Cardiac septum (tissue), 1 donor: Measurements from ENCODE around the gene RDH5. TPM values are rescaled to one million over a fixed set of nuclear protein-coding genes. Genes with fewer than 3 reads are reported as not detected.

Experiments used
- DNase-seq: peaks from one replicate; pipeline ENCODE4 v3.0.0-alpha.2; 2020; ENCODE audit warnings: low spot score
- intact Hi-C: fragments of 100-400 bp; cut with DNase I; formaldehyde crosslinking; loops from one replicate; pipeline ENCODE4 v1.14.0; 2022
- total RNA-seq: library from RNA; stranded (reverse); fragmentation: NEBNext Ultra II Directional; extraction: Animal tissue kit (Norgen Biotek cat#: 25700); gene quantifications from one replicate; pipeline ENCODE4 v1.2.1, GENCODE V29; 2021
- donor health status: DM: no; HTN: no; CAD: no.

Gene RDH5
- total RNA-seq, 1 donor from 2014 or later = 26.3 TPM

GRCh38 chr12:55765736-55766290 is 45.6 kb downstream of the RDH5 start:
- DNase-seq = no peak
- intact Hi-C loops = no loop called here

DNA sequence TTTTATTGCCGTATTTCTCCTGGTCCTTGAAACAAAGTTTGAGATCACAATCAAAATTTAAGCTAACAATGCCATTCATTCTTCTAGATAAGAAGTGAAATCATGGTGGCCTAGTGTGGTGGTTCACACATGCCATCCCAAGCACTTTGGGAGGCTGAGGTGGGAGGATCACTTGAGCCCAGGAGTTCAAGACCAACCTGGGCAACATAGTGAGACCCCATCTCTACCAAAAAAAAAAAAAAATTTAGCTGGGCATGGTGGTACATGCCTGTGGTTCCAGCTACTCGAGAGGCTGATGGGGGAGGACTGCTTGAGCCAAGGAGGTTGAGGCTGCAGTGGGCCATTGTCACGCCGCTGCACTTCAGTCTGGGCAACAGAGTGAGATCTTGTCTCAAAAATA is 47.0 kb downstream of the RDH5 start:
- intact Hi-C loops = no loop called here
- DNase-seq = no peak

DNA sequence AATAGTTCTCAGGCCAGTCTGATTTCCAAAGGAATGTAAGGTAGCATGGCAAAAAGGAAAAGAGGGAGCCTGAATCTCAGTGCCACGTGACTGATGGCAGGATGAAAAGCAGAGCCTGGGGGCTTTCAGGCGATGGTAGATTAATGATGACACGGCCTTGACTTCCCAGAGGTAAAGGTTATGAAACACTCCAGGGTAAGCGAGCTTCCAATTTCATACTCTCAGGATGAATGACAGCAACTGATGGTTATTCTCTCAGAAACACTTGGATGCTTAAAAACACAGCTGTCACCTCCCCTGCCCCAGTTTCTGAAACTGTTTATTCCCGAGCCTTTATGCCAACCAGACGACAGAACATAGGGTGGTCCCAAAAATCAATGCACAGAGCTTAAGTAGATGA is 51.5 kb downstream of the RDH5 start:
- intact Hi-C loops = no loop called here
- no peak for DNase-seq

Other genes starting within 250 kb of the RDH5 start
- not detected for gene OR6C68, start 228.0 kb upstream of the RDH5 start, total RNA-seq
- not detected for gene OR6C4, start 170.8 kb upstream of the RDH5 start, total RNA-seq
- gene OR2AP1, start 147.9 kb upstream of the RDH5 start, total RNA-seq = not detected
- gene OR10P1, start 83.5 kb upstream of the RDH5 start, total RNA-seq = not detected
- 806 TPM for gene ITGA7, start 12.5 kb upstream of the RDH5 start, total RNA-seq
- 97.7 TPM for gene BLOC1S1, start 4.3 kb upstream of the RDH5 start, total RNA-seq
- 914 TPM for gene CD63, start 8.6 kb downstream of the RDH5 start, total RNA-seq
- 18.0 TPM for gene GDF11, start 22.7 kb downstream of the RDH5 start, total RNA-seq
- gene SARNP, start 97.3 kb downstream of the RDH5 start, total RNA-seq = 56.2 TPM
- 23.0 TPM for gene ORMDL2, start 97.6 kb downstream of the RDH5 start, total RNA-seq
- 18.4 TPM for gene DNAJC14, start 109.2 kb downstream of the RDH5 start, total RNA-seq
- 1.6 TPM for gene MMP19, start 122.5 kb downstream of the RDH5 start, total RNA-seq
- gene PYM1, start 207.5 kb downstream of the RDH5 start, total RNA-seq = 13.5 TPM
- 9.7 TPM for gene DGKA, start 210.8 kb downstream of the RDH5 start, total RNA-seq
- 0.75 TPM for gene PMEL, start 245.6 kb downstream of the RDH5 start, total RNA-seq
- 9.1 TPM for gene CDK2, start 246.4 kb downstream of the RDH5 start, total RNA-seq